Activated CD4-positive, alpha-beta T cell treated with anti-CD3 and anti-CD28 coated beads for 36 hours (primary cell): ENCODE data around the gene TRAPPC3L. TPM values are rescaled to one million over a fixed set of nuclear protein-coding genes. Genes with fewer than 3 reads are reported as not detected.

Source experiments
- ATAC-seq: fragments of 200-7000 bp; cut with Tn5 transposase; one replicate; pipeline ENCODE4 v1.10.0; 2021; ENCODE audit warnings: mild to moderate bottlenecking, moderate library complexity
- CTCF ChIA-PET: fragments of 350-600 bp; sonication (Branson Sonifier 250); formaldehyde crosslinking; loops from one replicate; lab custom pipeline; 2021; ENCODE audit warnings: antibody characterized with exemption; lab: Charles Lee
- POLR2A ChIA-PET: fragments of 350-600 bp; sonication (Branson Sonifier 250); formaldehyde crosslinking; loops from one replicate; lab custom pipeline; 2021; ENCODE audit warnings: antibody characterized with exemption, inconsistent platforms; lab: Charles Lee
- DNase-seq: peaks from one replicate; pipeline ENCODE4 v3.0.0-alpha.2; 2020
- H3K27ac Mint-ChIP-seq: one replicate; pipeline ENCODE4 v1.8.0; 2021; ENCODE audit warnings: mixed read lengths
- H3K27me3 Mint-ChIP-seq: one replicate; pipeline ENCODE4 v1.8.0; 2021; ENCODE audit warnings: mixed read lengths
- H3K36me3 Mint-ChIP-seq: one replicate; pipeline ENCODE4 v1.8.0; 2021; ENCODE audit warnings: low read depth, mixed read lengths
- H3K4me1 Mint-ChIP-seq: one replicate; pipeline ENCODE4 v1.8.0; 2021; ENCODE audit warnings: mixed read lengths
- H3K4me3 Mint-ChIP-seq: one replicate; pipeline ENCODE4 v1.8.0; 2021; ENCODE audit warnings: mild to moderate bottlenecking, moderate library complexity, mixed read lengths
- H3K9me3 Mint-ChIP-seq: one replicate; pipeline ENCODE4 v1.8.0; 2021; ENCODE audit warnings: low read depth, mixed read lengths
- intact Hi-C, 2 experiments: fragments of 100-400 bp; cut with DNase I in 1 of 2; cut with micrococcal nuclease in 1 of 2; formaldehyde crosslinking; loops; one replicate each; pipeline versions ENCODE4 v1.14.2 to v1.15.1; 2022 to 2024; cut with DNase I, micrococcal nuclease
- total RNA-seq, 2 experiments: library from RNA; stranded (reverse); gene quantifications; one replicate each; pipeline ENCODE4 v1.2.3, GENCODE V29; 2021

TRAPPC3L gene
- total RNA-seq, 2 experiments from 2014 or later = not detected

DNA sequence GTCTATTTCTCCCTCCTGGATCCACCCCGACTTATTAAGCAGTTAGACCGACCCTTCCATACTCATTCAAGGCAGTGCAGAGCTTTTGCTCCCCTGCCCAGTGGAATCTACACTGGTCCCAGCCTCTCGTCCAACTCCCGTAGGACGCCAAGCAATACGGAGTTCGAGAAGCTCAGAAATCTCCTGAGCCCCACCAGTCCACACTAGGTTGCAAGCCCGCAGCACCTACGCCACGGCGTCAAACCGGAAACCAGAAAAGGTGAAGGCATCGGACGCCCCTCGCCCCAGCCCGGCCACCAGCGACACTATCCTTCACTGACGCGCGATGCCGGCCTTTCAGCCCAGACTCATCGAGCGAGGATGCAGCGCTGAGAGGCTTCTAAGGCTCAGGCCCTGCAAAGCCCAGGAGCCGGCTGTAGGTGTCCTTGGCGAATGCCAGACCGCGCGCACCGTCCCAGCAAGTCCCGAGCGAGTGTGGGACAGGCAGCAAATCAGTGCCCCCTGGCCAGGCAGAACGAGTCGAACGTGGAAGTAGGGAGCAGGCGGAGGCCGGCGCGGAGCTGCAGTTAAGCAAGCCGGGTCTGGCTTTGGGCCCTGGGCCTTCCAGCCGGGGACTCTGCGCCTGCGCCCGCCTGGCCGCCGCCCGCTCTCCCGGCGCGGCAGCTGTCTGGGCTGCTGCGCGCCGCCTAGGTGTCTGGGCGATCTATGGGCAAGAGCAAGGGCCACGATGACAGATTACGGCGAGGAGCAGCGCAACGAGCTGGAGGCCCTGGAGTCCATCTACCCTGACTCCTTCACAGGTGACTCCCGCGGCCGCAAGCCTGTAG is 25.6 kb upstream of the TRAPPC3L start, which contains the start of gene RWDD1:
Gene RWDD1 (plus strand): TSS at position 649 of the 827 bp plus-strand sequence. CDS start 79 bp downstream, at position 728.
- Mint-ChIP-seq H3K4me1 (peaks cover 39% of the 10 kb centered on the region), H3K9me3 (no peaks in the 10 kb centered on the region), H3K36me3 (peaks cover 13% of the 10 kb centered on the region), H3K27ac (peak within 1 kb of the TSS; percentile 98), H3K27me3 (no peaks in the 10 kb centered on the region), H3K4me3 (peak within 1 kb of the TSS; percentile 94)
- POLR2A ChIA-PET = interaction anchor here (0.6 to 1.3 kb wide), 5 partner anchors 20 to 879 kb away, joined by 3 to 7 read pairs (median 5); partner anchors contain the start of genes KPNA5 and TSPYL1
- peak; percentile 89 for ATAC-seq
- DNase-seq = peak; percentile 99
- intact Hi-C loops = loop anchor here (1.0 to 5.0 kb wide), 13 partner anchors 45 to 1104 kb away; partner anchors contain the start of genes KPNA5 (in 2 of the 2), RSPH4A (in 2 of the 2), TSPYL1 (in 2 of the 2) and ZUP1 (in 2 of the 2)
- CTCF ChIA-PET = interaction anchor here (0.6 to 3.2 kb wide), 14 partner anchors 8 to 949 kb away, joined by 3 to 26 read pairs (median 4); no protein-coding TSS in a partner anchor

DNA sequence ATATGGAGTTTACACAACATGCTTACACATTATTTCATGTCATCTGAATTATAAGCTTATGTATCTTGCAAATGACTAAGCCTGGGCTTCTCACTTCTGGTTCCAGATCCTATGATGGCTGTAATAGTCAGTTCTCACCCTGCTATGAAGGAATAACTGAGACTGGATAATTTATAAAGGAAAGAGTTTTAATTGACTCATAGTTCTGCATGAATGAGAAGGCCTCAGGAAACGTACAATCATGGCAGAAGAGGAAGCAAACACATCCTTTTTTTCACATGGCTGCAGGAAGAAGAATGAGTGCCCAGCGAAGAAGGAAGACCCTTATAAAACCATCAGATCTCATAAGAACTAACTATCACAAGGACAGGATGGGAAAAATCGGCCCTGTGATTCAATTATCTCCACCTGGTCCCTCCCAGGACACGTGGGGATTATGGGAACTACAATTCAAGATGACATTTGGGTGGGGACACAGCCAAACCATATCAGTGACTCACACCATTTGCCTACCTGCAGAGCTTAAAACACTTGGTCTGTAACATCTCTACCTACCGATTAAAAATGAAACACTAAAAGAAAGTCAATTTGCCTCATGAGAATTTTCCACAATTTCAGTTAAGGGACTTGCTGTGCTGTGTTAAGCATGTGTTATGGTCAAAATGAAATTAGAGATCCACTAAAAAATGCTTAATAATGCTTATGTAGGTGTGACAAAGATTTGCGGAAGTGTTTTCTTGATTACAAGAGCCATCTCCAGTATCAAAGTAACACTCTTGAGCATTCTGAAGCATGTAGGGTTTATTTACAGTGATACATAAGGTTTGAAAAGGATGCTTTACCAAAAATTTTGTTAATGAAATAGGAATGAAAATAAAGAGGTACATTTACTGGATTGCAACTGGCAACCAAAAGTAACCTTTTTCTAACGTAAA is 23.6 kb upstream of the TRAPPC3L start:
- intact Hi-C loops = no loop called here
- peaks cover 29% of the 10 kb centered on the region for H3K4me1 Mint-ChIP-seq
- no peak for DNase-seq
- H3K4me3 Mint-ChIP-seq = peak overlapping the region; percentile 1
- H3K9me3 Mint-ChIP-seq = no peaks in the 10 kb centered on the region
- H3K27me3 Mint-ChIP-seq = peaks cover 3% of the 10 kb centered on the region
- CTCF ChIA-PET = no interaction called here
- no peak overlapping the region for H3K27ac Mint-ChIP-seq
- POLR2A ChIA-PET = interaction anchor here (0.7 kb wide), 1 partner anchor 10 kb away, joined by 3 read pairs; no protein-coding TSS in a partner anchor
- peaks cover 4% of the 10 kb centered on the region for H3K36me3 Mint-ChIP-seq
- ATAC-seq = no peak

DNA sequence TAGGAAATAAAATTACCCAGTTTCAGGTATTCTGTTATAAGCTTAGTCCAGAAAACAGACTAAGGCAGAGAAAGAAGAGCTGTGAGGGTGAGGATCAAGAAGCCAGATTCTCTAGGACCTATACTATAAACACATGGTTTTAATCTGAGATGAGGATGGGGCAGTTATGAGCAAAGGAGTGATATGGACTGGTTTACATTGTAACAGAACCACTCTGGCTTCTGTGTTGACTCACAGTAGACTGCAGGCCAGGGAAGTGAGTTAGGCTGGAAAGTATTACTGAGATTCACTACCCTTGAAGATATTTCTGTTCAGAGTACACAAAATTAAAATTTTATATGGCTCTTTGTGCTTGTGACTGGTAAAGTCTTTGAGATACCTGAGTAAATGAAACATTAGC is 22.6 kb upstream of the TRAPPC3L start:
- ChIA-PET POLR2A (interaction anchor here (0.7 kb wide), 1 partner anchor 9 kb away, joined by 3 read pairs; no protein-coding TSS in a partner anchor), CTCF (interaction anchor here (0.6 kb wide), 1 partner anchor 10 kb away, joined by 3 read pairs; no protein-coding TSS in a partner anchor)
- Mint-ChIP-seq H3K4me1 (peaks cover 20% of the 10 kb centered on the region), H3K9me3 (no peaks in the 10 kb centered on the region), H3K27ac (no peak overlapping the region), H3K4me3 (no peak overlapping the region), H3K27me3 (peaks cover 9% of the 10 kb centered on the region), H3K36me3 (no peaks in the 10 kb centered on the region)
- DNase-seq (no peak), ATAC-seq (no peak)
- intact Hi-C loops = no loop called here

DNA sequence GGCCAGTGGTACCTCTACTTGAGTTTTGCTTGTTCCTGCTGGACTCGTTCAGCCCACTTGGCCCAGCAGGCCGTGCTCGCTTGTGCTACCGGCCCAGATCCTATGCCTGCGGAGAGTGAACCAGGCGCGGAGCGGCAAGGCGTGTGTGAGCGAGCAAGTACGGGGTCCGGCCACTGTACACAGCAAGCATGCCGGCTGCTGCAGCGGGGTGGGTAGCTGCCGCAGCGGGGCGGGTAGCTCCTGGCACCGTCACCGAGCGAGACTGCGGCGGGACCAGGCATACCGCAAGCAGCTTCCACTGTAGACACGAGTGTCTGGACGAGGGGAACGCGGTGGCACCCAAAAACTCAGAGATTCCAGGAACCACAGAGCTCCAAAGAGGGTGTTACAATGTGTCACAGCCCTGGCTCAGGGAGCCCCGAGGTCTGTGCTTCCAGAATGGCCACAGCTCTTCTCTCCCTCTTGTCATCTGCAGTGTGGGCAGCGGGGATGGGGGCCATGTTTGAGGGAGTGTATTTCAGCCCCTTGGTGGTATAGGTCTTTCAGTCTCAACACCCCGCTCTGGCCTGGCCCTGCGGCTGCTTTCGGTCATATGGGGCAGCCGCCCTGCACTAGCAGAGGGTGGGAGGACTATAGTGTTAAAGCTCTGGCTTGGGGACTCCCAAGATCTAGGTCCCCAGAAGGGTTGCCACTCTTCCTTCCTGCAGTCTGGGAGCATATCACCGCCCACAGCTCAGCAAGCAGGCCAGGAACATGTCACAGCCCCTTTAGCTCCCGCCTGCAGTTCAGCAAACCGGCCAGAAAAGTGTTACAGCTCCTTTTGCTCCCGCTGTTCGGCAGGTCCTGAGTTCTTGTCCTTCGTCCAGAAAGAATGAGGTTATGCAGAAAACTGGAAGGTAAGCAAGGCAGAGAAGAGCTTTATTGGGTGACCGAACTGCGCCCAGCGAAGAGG is 19.7 kb upstream of the TRAPPC3L start:
- CTCF ChIA-PET = interaction anchor here (0.8 to 4.0 kb wide), 9 partner anchors 10 to 297 kb away, joined by 3 to 38 read pairs (median 3); no protein-coding TSS in a partner anchor
- DNase-seq (peak; percentile 38), ATAC-seq (peak; percentile 15)
- peaks cover 15% of the 10 kb centered on the region for H3K4me1 Mint-ChIP-seq
- H3K4me3 Mint-ChIP-seq = no peak overlapping the region
- H3K36me3 Mint-ChIP-seq = no peaks in the 10 kb centered on the region
- POLR2A ChIA-PET = no interaction called here
- H3K27me3 Mint-ChIP-seq = peaks cover 11% of the 10 kb centered on the region
- intact Hi-C loops = no loop called here
- no peaks in the 10 kb centered on the region for H3K9me3 Mint-ChIP-seq
- H3K27ac Mint-ChIP-seq = no peak overlapping the region

DNA sequence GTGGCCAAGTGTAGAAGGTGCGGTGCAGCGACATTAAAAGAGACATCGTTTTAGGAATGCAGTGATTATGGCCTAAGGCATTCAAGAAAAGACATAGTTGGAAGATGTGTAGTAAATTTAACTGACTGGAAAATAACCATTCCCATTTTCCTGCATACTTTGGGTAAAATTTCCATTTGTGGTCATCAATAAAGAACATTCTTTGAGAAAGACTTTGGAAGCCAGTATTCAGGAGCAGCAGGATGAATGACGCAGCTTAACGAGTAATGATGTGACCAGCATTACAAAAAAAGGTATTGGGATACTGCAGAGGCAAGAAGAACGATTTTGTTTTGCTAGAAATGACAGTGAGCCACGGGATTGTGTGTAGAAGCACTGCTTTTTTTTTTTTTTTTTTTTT is 18.8 kb upstream of the TRAPPC3L start:
- Mint-ChIP-seq H3K36me3 (no peaks in the 10 kb centered on the region), H3K9me3 (no peaks in the 10 kb centered on the region), H3K4me3 (no peak overlapping the region), H3K27me3 (peaks cover 11% of the 10 kb centered on the region), H3K4me1 (peaks cover 7% of the 10 kb centered on the region), H3K27ac (no peak overlapping the region)
- CTCF ChIA-PET = interaction anchor here (1.0 to 4.0 kb wide), 7 partner anchors 10 to 277 kb away, joined by 3 to 38 read pairs (median 10); partner anchors contain the start of gene CALHM4
- intact Hi-C loops = no loop called here
- DNase-seq (no peak), ATAC-seq (no peak)
- POLR2A ChIA-PET = no interaction called here

DNA sequence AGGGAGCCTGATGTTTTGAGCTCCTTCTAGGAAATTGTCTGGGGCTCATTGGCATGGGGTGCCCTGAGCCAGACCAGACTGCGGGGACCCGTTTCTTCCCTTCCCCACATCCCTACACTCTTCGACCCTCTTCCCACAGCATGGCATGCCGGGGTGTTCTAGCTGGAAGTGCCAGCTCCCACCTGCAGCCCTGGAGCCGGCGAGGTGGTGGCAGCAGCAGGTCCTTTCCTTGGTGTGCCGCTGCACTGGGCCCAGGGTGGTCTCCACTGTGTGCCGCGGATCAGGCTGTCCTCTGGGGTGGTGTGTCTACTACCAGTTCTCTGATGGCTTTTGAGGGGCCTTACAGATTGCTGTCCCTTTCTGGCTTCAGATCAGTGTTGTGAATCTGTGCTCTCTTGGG is 18.3 kb upstream of the TRAPPC3L start:
- intact Hi-C loops = no loop called here

DNA sequence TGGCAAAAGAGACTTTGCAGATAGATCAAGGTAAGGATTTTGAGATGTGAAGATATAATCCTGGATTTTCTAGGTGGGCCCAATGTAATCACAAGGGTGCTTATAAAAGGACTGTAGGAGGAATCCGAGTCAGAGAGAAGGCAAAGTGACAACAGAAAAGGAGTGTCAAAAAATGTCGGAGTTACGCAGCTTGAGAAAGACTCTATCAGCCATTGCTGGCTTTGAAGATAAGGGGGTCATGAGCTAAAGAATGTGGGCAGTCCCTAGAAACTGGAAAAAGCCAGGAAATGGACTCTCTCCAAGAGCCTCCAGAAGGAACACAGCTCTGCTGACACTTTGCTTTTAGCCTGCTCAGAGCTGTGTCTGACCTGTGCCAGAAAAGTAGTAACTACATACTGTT is 17.1 kb upstream of the TRAPPC3L start:
- ChIA-PET POLR2A (interaction anchor here (0.7 kb wide), 1 partner anchor 345 kb away, joined by 3 read pairs; no protein-coding TSS in a partner anchor), CTCF (interaction anchor here (1.0 to 4.0 kb wide), 16 partner anchors 8 to 346 kb away, joined by 3 to 38 read pairs (median 5); partner anchors contain the start of genes CALHM4 and RWDD1)
- Mint-ChIP-seq H3K4me3 (no peak overlapping the region), H3K27me3 (peaks cover 11% of the 10 kb centered on the region), H3K4me1 (peaks cover 1% of the 10 kb centered on the region), H3K27ac (no peak overlapping the region), H3K9me3 (no peaks in the 10 kb centered on the region), H3K36me3 (no peaks in the 10 kb centered on the region)
- ATAC-seq (no peak), DNase-seq (no peak)
- intact Hi-C loops = no loop called here

More for the DNA sequence above, 18.3 kb upstream of the TRAPPC3L start:
- H3K27me3 Mint-ChIP-seq = peaks cover 11% of the 10 kb centered on the region
- CTCF ChIA-PET = interaction anchor here (0.6 to 4.0 kb wide), 14 partner anchors 9 to 347 kb away, joined by 3 to 38 read pairs (median 5); partner anchors contain the start of gene CALHM4
- no peak overlapping the region for H3K4me3 Mint-ChIP-seq
- peaks cover 2% of the 10 kb centered on the region for H3K4me1 Mint-ChIP-seq
- no peak for ATAC-seq
- no peaks in the 10 kb centered on the region for H3K36me3 Mint-ChIP-seq
- no peak overlapping the region for H3K27ac Mint-ChIP-seq
- DNase-seq = no peak
- POLR2A ChIA-PET = no interaction called here
- H3K9me3 Mint-ChIP-seq = no peaks in the 10 kb centered on the region

DNA sequence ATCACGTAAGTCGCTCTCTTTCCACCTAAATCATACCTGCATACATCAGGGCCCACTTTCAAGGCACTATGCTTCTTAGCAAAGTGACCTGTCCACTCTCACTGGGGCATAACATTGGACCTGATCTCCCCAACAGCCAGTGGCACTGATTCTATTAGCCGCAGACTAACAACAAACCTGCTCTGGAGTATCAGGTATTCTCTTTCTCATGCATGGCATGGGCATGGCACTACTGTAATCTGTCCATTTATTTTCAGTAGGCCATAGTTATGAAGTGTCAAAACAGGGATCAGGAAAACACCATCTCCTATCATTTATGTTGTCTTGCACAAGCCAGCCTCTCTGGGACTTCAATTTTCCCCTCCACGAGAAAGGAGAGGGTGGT is 16.5 kb upstream of the TRAPPC3L start:
- no peak for DNase-seq
- H3K4me3 Mint-ChIP-seq = no peak overlapping the region
- ChIA-PET CTCF (interaction anchor here (1.2 to 4.0 kb wide), 8 partner anchors 8 to 345 kb away, joined by 3 to 38 read pairs (median 7); partner anchors contain the start of genes CALHM4 and RWDD1), POLR2A (no interaction called here)
- no peaks in the 10 kb centered on the region for H3K9me3 Mint-ChIP-seq
- peaks cover 11% of the 10 kb centered on the region for H3K27me3 Mint-ChIP-seq
- intact Hi-C loops = no loop called here
- H3K4me1 Mint-ChIP-seq = peaks cover 1% of the 10 kb centered on the region
- H3K36me3 Mint-ChIP-seq = no peaks in the 10 kb centered on the region
- no peak for ATAC-seq
- no peak overlapping the region for H3K27ac Mint-ChIP-seq

DNA sequence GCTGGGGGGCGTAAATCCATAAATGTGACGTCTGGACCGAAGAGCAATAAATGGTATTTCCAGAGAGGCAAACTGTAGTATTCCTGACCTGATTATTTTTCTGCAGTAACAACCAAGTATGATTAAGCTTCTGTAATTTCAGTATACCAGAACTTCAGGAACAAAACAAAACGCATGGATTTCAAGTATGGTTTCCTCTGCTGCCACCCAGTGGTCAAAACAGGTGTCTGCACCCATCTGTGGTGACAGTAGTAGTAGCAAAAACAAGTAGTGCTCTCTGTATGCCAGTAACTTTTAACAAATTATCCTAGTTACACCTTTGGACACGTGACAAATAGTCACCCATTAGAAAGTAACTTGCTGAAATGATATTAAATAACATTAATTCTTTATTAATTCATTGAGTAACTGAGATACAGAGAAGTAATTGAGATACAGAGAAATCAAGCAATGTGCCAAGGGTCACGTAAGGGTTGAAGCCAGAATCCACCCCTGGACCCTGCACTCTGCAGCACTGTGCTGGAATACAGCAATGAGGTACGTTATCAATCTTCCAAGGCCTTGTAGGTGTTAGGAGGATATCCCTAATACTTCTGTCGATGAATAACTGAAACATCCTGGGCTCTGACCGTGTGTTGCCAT is 16.0 kb upstream of the TRAPPC3L start:
- intact Hi-C loops = loop anchor here (1.0 to 2.0 kb wide), 4 partner anchors 25 to 343 kb away; no protein-coding TSS in a partner anchor
- Mint-ChIP-seq H3K27me3 (peaks cover 11% of the 10 kb centered on the region), H3K4me1 (peaks cover 1% of the 10 kb centered on the region), H3K36me3 (no peaks in the 10 kb centered on the region), H3K4me3 (no peak overlapping the region), H3K27ac (no peak overlapping the region), H3K9me3 (no peaks in the 10 kb centered on the region)
- ATAC-seq (peak; percentile 87), DNase-seq (peak; percentile 79)
- ChIA-PET POLR2A (no interaction called here), CTCF (interaction anchor here (0.6 to 2.8 kb wide), 32 partner anchors 7 to 345 kb away, joined by 3 to 39 read pairs (median 4); partner anchors contain the start of genes CALHM4, RSPH4A, RWDD1 and TSPYL1)
